Calu3 (cell line): Measurements from ENCODE around the gene PIK3R1. TPM values are rescaled to one million over a fixed set of nuclear protein-coding genes. Genes with fewer than 3 reads are reported as not detected.
A peak's percentile ranks its signal among the peaks of the same experiment; 100 is the strongest.

ENCODE experiments used
- BruUV-seq: library from RNA; stranded (reverse); fragments of 400-500 nt; replicated peaks from 2 replicates; lab custom pipeline; 2021; lab: Mats Ljungman, UMichigan
- CTCF ChIA-PET: fragments of 300-600 bp; sonication (Branson Sonifier 250); formaldehyde crosslinking; loops from one replicate; lab custom pipeline; 2022; ENCODE audit warnings: antibody characterized with exemption; lab: Charles Lee
- DNase-seq: peaks from one replicate; pipeline ENCODE4 v3.0.0; 2022
- H3K27ac Mint-ChIP-seq: one replicate; pipeline ENCODE4 v1.8.0; 2022; ENCODE audit warnings: mixed read lengths; ENCODE audit not compliant: unreplicated experiment
- H3K27me3 Mint-ChIP-seq: one replicate; pipeline ENCODE4 v1.8.0; 2022; ENCODE audit warnings: mixed read lengths; ENCODE audit not compliant: unreplicated experiment
- H3K36me3 Mint-ChIP-seq: one replicate; pipeline ENCODE4 v1.8.0; 2022; ENCODE audit warnings: mild to moderate bottlenecking, moderate library complexity, mixed read lengths; ENCODE audit not compliant: insufficient read depth, unreplicated experiment
- H3K4me1 Mint-ChIP-seq: one replicate; pipeline ENCODE4 v1.8.0; 2022; ENCODE audit warnings: mild to moderate bottlenecking, low read depth, mixed read lengths; ENCODE audit not compliant: unreplicated experiment
- H3K4me3 Mint-ChIP-seq: one replicate; pipeline ENCODE4 v1.8.0; 2022; ENCODE audit warnings: mild to moderate bottlenecking, low read depth, moderate library complexity, mixed read lengths; ENCODE audit not compliant: unreplicated experiment
- H3K9me3 Mint-ChIP-seq: one replicate; pipeline ENCODE4 v1.8.0; 2022; ENCODE audit warnings: low read depth, mixed read lengths; ENCODE audit not compliant: unreplicated experiment
- CTCF ChIP-seq: fragments of 200-600 bp; IDR thresholded peaks from one replicate; pipeline ENCODE4 v1.8.0; 2022; ENCODE audit warnings: antibody characterized with exemption; ENCODE audit not compliant: unreplicated experiment
- intact Hi-C: fragments of 100-400 bp; cut with micrococcal nuclease; formaldehyde crosslinking; loops from one replicate; pipeline ENCODE4 v1.10.0; 2022; ENCODE audit not compliant: unreplicated experiment
- total RNA-seq: library from RNA; stranded (reverse); gene quantifications from 2 replicates; pipeline ENCODE4 v1.2.3, GENCODE V29; 2022

Gene PIK3R1
- total RNA-seq, 1 experiment from 2014 or later = 74.8 TPM

- TF ChIP-seq CTCF = no peak
- CTCF ChIA-PET = interaction anchor here (0.5 to 1.6 kb wide), 3 partner anchors 15 to 295 kb away, joined by 3 to 4 read pairs (median 3); no protein-coding TSS in a partner anchor
- Mint-ChIP-seq H3K36me3 (no peaks in the 10 kb centered on the region), H3K27me3 (no peaks in the 10 kb centered on the region), H3K4me1 (peaks cover 70% of the 10 kb centered on the region), H3K9me3 (no peaks in the 10 kb centered on the region), H3K27ac (peak overlapping the region; percentile 82), H3K4me3 (peak overlapping the region; percentile 26)
- intact Hi-C loops = loop anchor here (5.0 kb wide), 3 partner anchors 48 to 1018 kb away; partner anchors contain the start of gene PIK3R1
- no peak for DNase-seq
- BruUV-seq = no TSS peak
Measured at GRCh38 chr5:68265347-68265746, 49.8 kb downstream of the PIK3R1 start.

- TF ChIP-seq CTCF = no peak
- CTCF ChIA-PET = interaction anchor here (0.5 to 1.6 kb wide), 5 partner anchors 11 to 295 kb away, joined by 3 to 4 read pairs (median 3); no protein-coding TSS in a partner anchor
- Mint-ChIP-seq H3K36me3 (no peaks in the 10 kb centered on the region), H3K27me3 (no peaks in the 10 kb centered on the region), H3K9me3 (no peaks in the 10 kb centered on the region), H3K4me3 (peak overlapping the region; percentile 26), H3K27ac (peak overlapping the region; percentile 82), H3K4me1 (peaks cover 70% of the 10 kb centered on the region)
- BruUV-seq = no TSS peak
- intact Hi-C loops = loop anchor here (5.0 kb wide), 3 partner anchors 49 to 1019 kb away; partner anchors contain the start of gene PIK3R1
- DNase-seq = no peak
Measured at GRCh38 chr5:68265822-68266395, 50.4 kb downstream of the PIK3R1 start.

GRCh38 chr5:68266457-68266856 lies 50.9 kb downstream of the PIK3R1 start:
- Mint-ChIP-seq H3K27me3 (no peaks in the 10 kb centered on the region), H3K36me3 (no peaks in the 10 kb centered on the region), H3K4me1 (peaks cover 76% of the 10 kb centered on the region), H3K27ac (peak overlapping the region; percentile 82), H3K4me3 (peak overlapping the region; percentile 26), H3K9me3 (no peaks in the 10 kb centered on the region)
- TF ChIP-seq CTCF = no peak
- intact Hi-C loops = loop anchor here (5.0 kb wide), 3 partner anchors 49 to 1019 kb away; partner anchors contain the start of gene PIK3R1
- no TSS peak for BruUV-seq
- CTCF ChIA-PET = interaction anchor here (0.7 to 1.9 kb wide), 5 partner anchors 11 to 773 kb away, joined by 3 to 5 read pairs (median 3); no protein-coding TSS in a partner anchor
- DNase-seq = no peak

GRCh38 chr5:68267066-68267465 lies 51.5 kb downstream of the PIK3R1 start:
- H3K27ac Mint-ChIP-seq = peak overlapping the region; percentile 82
- no peak for DNase-seq
- no peaks in the 10 kb centered on the region for H3K9me3 Mint-ChIP-seq
- TF ChIP-seq CTCF = no peak
- CTCF ChIA-PET = interaction anchor here (1.4 to 1.9 kb wide), 2 partner anchors 10 to 773 kb away, joined by 3 to 5 read pairs; no protein-coding TSS in a partner anchor
- BruUV-seq = no TSS peak
- no peaks in the 10 kb centered on the region for H3K27me3 Mint-ChIP-seq
- intact Hi-C loops = loop anchor here (5.0 kb wide), 3 partner anchors 50 to 1020 kb away; partner anchors contain the start of gene PIK3R1
- H3K4me3 Mint-ChIP-seq = peak overlapping the region; percentile 43
- H3K36me3 Mint-ChIP-seq = peaks cover 4% of the 10 kb centered on the region
- peaks cover 81% of the 10 kb centered on the region for H3K4me1 Mint-ChIP-seq
